ENCODE measurements around the gene IL6. TPM values are rescaled to one million over a fixed set of nuclear protein-coding genes. Genes with fewer than 3 reads are reported as not detected.
"Not testable (repeated sequence)": the region's sequence is repeated elsewhere in the genome, so short reads cannot be mapped to it uniquely, and the experiment has no call there.

IL6 gene
- total and polyA plus RNA-seq, 9 of the 15 experiments (the other 6 are each of a cell fraction or from before 2014, with no cell fraction given) = 0.76 to 2.9 (median 1.5) TPM

DNA sequence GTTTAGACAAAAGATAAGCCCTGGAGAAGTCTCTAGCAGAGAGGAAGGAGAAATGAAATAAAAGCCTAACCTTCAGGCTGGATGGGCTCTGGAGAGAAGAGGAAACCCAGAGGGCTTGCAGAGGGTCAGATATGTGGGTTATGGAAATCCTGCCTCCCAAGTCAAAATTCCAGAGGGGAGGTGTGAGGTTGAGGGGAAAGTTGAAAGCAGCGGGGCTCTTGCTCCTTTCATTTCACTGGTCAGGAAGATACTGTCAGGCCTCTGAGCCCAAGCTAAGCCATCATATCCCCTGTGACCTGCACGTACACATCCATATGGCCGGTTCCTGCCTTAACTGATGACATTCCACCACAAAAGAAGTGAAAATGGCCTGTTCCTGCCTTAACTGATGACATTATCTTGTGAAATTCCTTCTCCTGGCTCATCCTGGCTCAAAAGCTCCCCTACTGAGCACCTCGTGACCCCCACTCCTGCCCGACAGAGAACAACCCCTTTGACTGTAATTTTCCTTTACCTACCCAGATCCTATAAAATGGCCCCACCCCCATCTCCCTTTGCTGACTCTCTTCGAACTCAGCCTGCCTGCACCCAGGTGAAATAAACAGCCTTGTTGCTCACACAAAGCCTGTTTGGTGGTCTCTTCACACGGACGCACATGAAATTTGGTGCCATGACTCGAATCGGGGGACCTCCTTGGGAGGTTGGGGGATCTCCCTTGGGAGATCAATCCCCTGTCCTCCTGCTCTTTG is 23.7 kb upstream of the IL6 start (continued):
- TF ChIP-seq, protein P1, sequence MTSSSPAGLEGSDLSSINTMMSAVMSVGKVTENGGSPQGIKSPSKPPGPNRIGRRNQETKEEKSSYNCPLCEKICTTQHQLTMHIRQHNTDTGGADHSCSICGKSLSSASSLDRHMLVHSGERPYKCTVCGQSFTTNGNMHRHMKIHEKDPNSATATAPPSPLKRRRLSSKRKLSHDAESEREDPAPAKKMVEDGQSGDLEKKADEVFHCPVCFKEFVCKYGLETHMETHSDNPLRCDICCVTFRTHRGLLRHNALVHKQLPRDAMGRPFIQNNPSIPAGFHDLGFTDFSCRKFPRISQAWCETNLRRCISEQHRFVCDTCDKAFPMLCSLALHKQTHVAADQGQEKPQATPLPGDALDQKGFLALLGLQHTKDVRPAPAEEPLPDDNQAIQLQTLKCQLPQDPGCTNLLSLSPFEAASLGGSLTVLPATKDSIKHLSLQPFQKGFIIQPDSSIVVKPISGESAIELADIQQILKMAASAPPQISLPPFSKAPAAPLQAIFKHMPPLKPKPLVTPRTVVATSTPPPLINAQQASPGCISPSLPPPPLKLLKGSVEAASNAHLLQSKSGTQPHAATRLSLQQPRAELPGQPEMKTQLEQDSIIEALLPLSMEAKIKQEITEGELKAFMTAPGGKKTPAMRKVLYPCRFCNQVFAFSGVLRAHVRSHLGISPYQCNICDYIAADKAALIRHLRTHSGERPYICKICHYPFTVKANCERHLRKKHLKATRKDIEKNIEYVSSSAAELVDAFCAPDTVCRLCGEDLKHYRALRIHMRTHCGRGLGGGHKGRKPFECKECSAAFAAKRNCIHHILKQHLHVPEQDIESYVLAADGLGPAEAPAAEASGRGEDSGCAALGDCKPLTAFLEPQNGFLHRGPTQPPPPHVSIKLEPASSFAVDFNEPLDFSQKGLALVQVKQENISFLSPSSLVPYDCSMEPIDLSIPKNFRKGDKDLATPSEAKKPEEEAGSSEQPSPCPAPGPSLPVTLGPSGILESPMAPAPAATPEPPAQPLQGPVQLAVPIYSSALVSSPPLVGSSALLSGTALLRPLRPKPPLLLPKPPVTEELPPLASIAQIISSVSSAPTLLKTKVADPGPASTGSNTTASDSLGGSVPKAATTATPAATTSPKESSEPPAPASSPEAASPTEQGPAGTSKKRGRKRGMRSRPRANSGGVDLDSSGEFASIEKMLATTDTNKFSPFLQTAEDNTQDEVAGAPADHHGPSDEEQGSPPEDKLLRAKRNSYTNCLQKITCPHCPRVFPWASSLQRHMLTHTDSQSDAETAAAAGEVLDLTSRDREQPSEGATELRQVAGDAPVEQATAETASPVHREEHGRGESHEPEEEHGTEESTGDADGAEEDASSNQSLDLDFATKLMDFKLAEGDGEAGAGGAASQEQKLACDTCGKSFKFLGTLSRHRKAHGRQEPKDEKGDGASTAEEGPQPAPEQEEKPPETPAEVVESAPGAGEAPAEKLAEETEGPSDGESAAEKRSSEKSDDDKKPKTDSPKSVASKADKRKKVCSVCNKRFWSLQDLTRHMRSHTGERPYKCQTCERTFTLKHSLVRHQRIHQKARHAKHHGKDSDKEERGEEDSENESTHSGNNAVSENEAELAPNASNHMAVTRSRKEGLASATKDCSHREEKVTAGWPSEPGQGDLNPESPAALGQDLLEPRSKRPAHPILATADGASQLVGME (CRISPR knock-in tag; IDR thresholded peaks at IDR 0.05) = peak; percentile 94; the same call in 1 of the 2 replicates
- TF ChIP-seq, protein P2, sequence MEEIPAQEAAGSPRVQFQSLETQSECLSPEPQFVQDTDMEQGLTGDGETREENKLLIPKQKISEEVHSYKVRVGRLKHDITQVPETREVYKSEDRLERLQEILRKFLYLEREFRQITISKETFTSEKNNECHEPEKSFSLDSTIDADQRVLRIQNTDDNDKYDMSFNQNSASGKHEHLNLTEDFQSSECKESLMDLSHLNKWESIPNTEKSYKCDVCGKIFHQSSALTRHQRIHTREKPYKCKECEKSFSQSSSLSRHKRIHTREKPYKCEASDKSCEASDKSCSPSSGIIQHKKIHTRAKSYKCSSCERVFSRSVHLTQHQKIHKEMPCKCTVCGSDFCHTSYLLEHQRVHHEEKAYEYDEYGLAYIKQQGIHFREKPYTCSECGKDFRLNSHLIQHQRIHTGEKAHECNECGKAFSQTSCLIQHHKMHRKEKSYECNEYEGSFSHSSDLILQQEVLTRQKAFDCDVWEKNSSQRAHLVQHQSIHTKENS (CRISPR knock-in tag; IDR thresholded peaks at IDR 0.05) = 0 out of 2 replicates have a peak, but pooled peaks have one; percentile 20
- TF ChIP-seq, protein P3, sequence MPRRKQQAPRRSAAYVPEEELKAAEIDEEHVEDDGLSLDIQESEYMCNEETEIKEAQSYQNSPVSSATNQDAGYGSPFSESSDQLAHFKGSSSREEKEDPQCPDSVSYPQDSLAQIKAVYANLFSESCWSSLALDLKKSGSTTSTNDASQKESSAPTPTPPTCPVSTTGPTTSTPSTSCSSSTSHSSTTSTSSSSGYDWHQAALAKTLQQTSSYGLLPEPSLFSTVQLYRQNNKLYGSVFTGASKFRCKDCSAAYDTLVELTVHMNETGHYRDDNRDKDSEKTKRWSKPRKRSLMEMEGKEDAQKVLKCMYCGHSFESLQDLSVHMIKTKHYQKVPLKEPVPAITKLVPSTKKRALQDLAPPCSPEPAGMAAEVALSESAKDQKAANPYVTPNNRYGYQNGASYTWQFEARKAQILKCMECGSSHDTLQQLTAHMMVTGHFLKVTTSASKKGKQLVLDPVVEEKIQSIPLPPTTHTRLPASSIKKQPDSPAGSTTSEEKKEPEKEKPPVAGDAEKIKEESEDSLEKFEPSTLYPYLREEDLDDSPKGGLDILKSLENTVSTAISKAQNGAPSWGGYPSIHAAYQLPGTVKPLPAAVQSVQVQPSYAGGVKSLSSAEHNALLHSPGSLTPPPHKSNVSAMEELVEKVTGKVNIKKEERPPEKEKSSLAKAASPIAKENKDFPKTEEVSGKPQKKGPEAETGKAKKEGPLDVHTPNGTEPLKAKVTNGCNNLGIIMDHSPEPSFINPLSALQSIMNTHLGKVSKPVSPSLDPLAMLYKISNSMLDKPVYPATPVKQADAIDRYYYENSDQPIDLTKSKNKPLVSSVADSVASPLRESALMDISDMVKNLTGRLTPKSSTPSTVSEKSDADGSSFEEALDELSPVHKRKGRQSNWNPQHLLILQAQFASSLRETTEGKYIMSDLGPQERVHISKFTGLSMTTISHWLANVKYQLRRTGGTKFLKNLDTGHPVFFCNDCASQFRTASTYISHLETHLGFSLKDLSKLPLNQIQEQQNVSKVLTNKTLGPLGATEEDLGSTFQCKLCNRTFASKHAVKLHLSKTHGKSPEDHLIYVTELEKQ (CRISPR knock-in tag; IDR thresholded peaks at IDR 0.05) = peak; percentile 60; the same call in 1 of the 2 replicates
- TF ChIP-seq, protein P4, sequence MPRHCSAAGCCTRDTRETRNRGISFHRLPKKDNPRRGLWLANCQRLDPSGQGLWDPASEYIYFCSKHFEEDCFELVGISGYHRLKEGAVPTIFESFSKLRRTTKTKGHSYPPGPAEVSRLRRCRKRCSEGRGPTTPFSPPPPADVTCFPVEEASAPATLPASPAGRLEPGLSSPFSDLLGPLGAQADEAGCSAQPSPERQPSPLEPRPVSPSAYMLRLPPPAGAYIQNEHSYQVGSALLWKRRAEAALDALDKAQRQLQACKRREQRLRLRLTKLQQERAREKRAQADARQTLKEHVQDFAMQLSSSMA (CRISPR knock-in tag; IDR thresholded peaks at IDR 0.05) = 0 out of 2 replicates have a peak, but pooled peaks have one; percentile 29
- peak; percentile 24; the same call in 1 of the 2 replicates for TF ChIP-seq ZNF41 (CRISPR knock-in tag; conservative IDR thresholded peaks at IDR 0.05)
- TF ChIP-seq CTBP1 (IDR thresholded peaks at IDR 0.05; ENCODE audit: borderline replicate concordance) = peak; percentile 50
- TF ChIP-seq ATF1 (CRISPR knock-in tag; IDR thresholded peaks at IDR 0.05) = not testable (repeated sequence)
- TF ChIP-seq ATF1 (tag; IDR thresholded peaks at IDR 0.05) = 0 out of 2 replicates have a peak, but pooled peaks have one; percentile 29
- TF ChIP-seq GTF2E2 (tag; IDR thresholded peaks at IDR 0.05) = peak; percentile 72; the same call in 1 of the 2 replicates
- TF ChIP-seq ZNF175 (CRISPR knock-in tag; IDR thresholded peaks at IDR 0.05; ENCODE audit: low read depth) = peak; percentile 61; the same call in 1 of the 2 replicates
- TF ChIP-seq, protein P5, sequence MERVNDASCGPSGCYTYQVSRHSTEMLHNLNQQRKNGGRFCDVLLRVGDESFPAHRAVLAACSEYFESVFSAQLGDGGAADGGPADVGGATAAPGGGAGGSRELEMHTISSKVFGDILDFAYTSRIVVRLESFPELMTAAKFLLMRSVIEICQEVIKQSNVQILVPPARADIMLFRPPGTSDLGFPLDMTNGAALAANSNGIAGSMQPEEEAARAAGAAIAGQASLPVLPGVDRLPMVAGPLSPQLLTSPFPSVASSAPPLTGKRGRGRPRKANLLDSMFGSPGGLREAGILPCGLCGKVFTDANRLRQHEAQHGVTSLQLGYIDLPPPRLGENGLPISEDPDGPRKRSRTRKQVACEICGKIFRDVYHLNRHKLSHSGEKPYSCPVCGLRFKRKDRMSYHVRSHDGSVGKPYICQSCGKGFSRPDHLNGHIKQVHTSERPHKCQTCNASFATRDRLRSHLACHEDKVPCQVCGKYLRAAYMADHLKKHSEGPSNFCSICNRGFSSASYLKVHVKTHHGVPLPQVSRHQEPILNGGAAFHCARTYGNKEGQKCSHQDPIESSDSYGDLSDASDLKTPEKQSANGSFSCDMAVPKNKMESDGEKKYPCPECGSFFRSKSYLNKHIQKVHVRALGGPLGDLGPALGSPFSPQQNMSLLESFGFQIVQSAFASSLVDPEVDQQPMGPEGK (CRISPR knock-in tag; IDR thresholded peaks at IDR 0.05; ENCODE audit: borderline replicate concordance) = 0 out of 2 replicates have a peak, but pooled peaks have one; percentile 44
- TF ChIP-seq ZNF75A (CRISPR knock-in tag; IDR thresholded peaks at IDR 0.05) = 0 out of 2 replicates have a peak, but pooled peaks have one; percentile 11
- TF ChIP-seq BCL6 (CRISPR knock-in tag; IDR thresholded peaks at IDR 0.05) = 0 out of 2 replicates have a peak, but pooled peaks have one; percentile 24
